ENCODE measurements around the gene HSPB1. TPM values are rescaled to one million over a fixed set of nuclear protein-coding genes. Genes with fewer than 3 reads are reported as not detected.
"Not testable (repeated sequence)": the region's sequence is repeated elsewhere in the genome, so short reads cannot be mapped to it uniquely, and the experiment has no call there.

HSPB1 gene
- total RNA-seq, 1 experiment from 2014 or later, result 147 TPM

- no peak for DNase-seq (ENCODE audit: low read depth)
Observed at GRCh38 chr7:76281706-76282343, 20.6 kb upstream of the HSPB1 start.

GRCh38 chr7:76282344-76283253, 19.9 kb upstream of the HSPB1 start:
- DNase-seq (ENCODE audit: low read depth), result no peak

- no peak for DNase-seq (ENCODE audit: low read depth)
Observed at GRCh38 chr7:76283254-76284159, 19.0 kb upstream of the HSPB1 start.

DNA sequence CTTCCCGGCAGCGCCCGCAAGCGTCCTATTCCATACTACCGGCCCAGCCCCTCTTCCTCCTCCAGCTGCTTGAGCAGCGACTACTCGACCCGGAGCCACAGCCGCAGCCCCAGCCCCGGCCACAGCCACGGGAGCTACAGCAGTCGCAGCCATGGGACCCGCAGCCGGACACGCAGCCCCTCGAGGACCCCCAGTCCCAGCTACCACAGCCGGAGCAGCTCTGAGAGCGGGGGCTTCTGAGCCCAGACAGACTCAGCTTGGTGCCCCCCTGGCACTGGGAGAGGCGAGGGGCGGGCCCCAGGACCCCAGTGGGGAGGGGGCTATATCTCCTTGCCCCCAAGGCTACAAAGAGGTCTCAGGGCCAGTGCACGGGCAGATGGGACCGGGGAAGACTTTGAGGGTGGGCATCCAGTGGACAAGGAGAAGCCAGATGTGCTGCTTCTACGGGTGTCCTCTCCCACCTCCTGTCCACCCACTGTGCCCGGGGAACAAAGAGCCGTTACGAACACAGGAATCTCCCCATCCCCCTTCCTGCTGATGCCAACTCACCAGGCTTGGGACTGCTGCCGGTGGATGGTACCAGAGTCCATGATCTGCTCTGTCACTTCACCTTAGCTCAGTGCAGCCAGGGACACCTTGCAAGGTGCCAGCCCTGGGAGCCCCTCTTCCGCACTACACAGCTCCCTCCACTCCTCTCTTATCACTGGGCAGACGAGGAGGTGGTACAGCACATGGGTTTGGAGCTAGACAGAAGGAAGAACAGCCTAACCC, 16.7 kb upstream of the HSPB1 start:
- DNase-seq (ENCODE audit: low read depth), result no peak

GRCh38 chr7:76286842-76287403, 15.6 kb upstream of the HSPB1 start:
- DNase-seq (ENCODE audit: low read depth), result no peak

- DNase-seq (ENCODE audit: low read depth), result not testable (repeated sequence)
Observed at GRCh38 chr7:76290847-76291350, 11.6 kb upstream of the HSPB1 start.

GRCh38 chr7:76291351-76292212, 10.9 kb upstream of the HSPB1 start:
- DNase-seq (ENCODE audit: low read depth), result peak; percentile 98

DNA sequence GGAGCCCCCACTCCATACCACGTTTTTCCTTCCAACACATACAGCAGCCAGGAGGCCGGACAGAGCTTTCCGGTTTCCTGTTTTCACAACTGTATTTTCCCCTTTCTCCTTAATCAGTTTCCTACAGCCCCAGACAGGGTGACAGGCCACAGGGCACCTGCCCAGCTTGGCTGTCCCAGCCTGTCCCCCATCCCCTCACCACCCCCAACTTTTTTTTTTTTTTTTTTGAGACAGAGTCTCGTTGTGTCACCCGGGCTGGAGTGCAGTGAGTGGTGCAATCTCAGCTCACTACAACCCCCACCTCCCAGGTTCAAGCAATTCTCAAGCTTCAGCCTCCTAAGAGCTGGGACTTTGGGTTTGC, 10.3 kb upstream of the HSPB1 start:
- DNase-seq (ENCODE audit: low read depth), result no peak

DNA sequence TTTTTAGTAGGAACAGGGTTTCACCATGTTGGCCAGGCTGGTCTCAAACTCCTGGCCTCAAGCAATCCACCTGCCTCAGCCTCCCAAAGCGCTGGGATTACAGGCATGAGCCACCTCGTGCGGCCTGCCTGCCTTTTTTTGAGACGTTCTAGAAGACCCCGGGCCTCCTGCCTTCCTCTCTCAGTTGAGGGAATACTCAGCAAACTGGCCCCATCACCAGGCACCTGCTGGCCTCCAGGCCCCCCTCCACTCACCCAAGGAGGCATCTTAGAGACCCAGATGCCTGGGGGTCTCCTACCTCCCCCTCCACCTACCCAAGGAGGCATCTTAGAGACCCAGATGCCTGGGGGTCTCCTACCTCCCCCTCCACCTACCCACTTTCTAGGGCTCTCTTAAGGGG, 9.6 kb upstream of the HSPB1 start:
- DNase-seq (ENCODE audit: low read depth), result not testable (repeated sequence)

- no peak for DNase-seq (ENCODE audit: low read depth)
Observed at GRCh38 chr7:76293407-76293901, 9.0 kb upstream of the HSPB1 start.

GRCh38 chr7:76294344-76295024, 8.0 kb upstream of the HSPB1 start:
- peak; percentile 95 for DNase-seq (ENCODE audit: low read depth)

- peak; percentile 32 for DNase-seq (ENCODE audit: low read depth)
Observed at GRCh38 chr7:76296743-76297740, 5.4 kb upstream of the HSPB1 start.

- DNase-seq (ENCODE audit: low read depth), result peak; percentile 60
Observed at GRCh38 chr7:76300166-76300731, 2.2 kb upstream of the HSPB1 start.

GRCh38 chr7:76301000-76301399, 1.5 kb upstream of the HSPB1 start:
- DNase-seq (ENCODE audit: low read depth), result no peak

DNA sequence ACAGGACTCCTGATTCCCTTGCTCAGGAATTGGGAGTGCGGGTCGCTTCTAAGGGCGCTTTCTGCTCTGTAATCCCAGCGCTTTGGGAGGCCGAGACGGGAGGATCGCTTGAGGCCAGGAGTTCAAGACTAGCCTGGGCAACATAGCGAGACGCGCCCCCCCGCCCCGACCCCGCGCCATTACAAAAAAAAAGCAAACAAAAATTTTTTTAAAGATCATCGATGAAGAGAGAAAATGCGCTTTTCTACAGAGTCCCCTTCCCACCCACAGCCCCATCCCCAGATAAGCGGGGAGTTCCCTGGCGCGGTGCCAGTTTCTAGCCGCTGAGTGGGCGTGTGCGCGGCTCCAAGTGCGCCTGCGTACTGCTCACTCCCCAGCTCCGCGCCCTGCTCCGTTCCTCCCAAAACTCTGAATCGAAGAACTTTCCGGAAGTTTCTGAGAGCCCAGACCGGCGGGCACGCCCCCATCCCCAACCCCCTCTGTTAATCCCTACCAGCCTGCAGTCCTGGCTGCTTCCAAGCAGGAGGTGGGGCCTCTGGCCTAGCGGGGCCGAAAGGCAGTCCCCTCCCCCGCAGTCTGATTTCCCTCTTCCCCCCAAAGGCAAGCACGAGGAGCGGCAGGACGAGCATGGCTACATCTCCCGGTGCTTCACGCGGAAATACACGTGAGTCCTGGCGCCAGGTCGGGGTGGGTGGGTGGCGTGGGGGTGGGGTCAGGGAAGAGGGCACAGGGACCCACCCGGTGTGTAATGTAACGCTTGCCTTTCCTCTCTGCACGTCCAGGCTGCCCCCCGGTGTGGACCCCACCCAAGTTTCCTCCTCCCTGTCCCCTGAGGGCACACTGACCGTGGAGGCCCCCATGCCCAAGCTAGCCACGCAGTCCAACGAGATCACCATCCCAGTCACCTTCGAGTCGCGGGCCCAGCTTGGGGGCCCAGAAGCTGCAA, 1.0 kb downstream of the HSPB1 start:
- DNase-seq (ENCODE audit: low read depth), result peak; percentile 91

DNA sequence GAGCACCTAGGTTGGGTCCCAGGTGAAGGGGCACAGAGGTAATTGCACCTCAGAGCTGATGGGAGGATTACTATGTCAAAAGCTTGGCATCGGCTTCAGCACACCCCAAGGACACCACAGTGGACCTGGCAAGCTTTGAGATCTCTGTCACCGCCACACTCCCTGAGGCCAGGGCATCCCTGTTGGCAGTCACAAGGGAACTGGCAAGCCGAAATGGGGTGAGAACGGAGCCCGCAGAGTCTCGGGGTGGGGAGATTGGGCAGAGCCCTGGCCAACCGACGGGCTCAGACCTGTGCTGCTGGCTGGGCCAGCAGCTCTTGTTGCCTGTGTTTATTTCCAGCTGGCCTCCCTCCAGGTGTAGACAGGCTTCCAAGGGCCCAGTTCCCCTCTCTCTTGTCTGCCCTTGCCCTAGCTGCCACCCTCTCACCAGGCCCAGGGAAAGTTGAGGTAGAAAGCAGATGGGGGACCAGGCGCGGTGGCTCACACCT, 2.5 kb downstream of the HSPB1 start:
- DNase-seq (ENCODE audit: low read depth), result no peak
